Prostate gland (tissue), 2 donors: ENCODE results near the gene GRIN2A. TPM values are rescaled to one million over a fixed set of nuclear protein-coding genes. Genes with fewer than 3 reads are reported as not detected.
"Not testable (repeated sequence)": the region's sequence is repeated elsewhere in the genome, so short reads cannot be mapped to it uniquely, and the experiment has no call there.

ENCODE experiments used
- DNase-seq: peaks from one replicate; pipeline ENCODE4 v3.0.0-alpha.2; 2019; ENCODE audit warnings: low spot score
- H3K27ac ChIP-seq, 2 donors: fragments of 200-600 bp; sonication (generic); 2 replicates each; pipeline ENCODE4 v1.5.1; 2017 to 2019
- H3K27me3 ChIP-seq: fragments of 200-600 bp; sonication (generic); replicated peaks from 2 replicates; pipeline ENCODE4 v1.5.1; 2019; ENCODE audit not compliant: insufficient read depth
- H3K36me3 ChIP-seq, 2 donors: fragments of 200-600 bp; sonication (generic); 1 replicate in 1 of 2; 2 replicates in 1 of 2; pipeline versions ENCODE4 v1.5.1 to v1.8.1; 2017 to 2019
- H3K4me1 ChIP-seq: fragments of 200-600 bp; sonication (generic); replicated peaks from 2 replicates; pipeline ENCODE4 v1.5.1; 2019
- H3K4me3 ChIP-seq, 2 donors: fragments of 200-600 bp; sonication (generic); 2 replicates each; pipeline ENCODE4 v1.5.1; 2017 to 2019
- H3K9me3 ChIP-seq: fragments of 200-600 bp; sonication (generic); 2 replicates; pipeline ENCODE4 v1.5.1; 2017
- CTCF ChIP-seq, 4 experiments: fragments of 200-600 bp in 2 of 4; fragments of 450-650 bp in 2 of 4; sonication (generic) in 2 of 4; IDR thresholded peaks; 1 replicate in 3 of 4; 2 replicates in 1 of 4; pipeline ENCODE4 v1.5.1; 2016 to 2019; ENCODE audit warnings: antibody characterized with exemption in 4 of 4, mild to moderate bottlenecking in 2 of 4, moderate library complexity in 2 of 4
- POLR2A ChIP-seq: fragments of 450-650 bp; IDR thresholded peaks from one replicate; pipeline ENCODE4 v1.6.1; 2016; ENCODE audit warnings: antibody characterized with exemption, mild to moderate bottlenecking
- POLR2AphosphoS5 ChIP-seq: sonication (generic); formaldehyde crosslinking; IDR thresholded peaks from one replicate; pipeline ENCODE4 v1.6.1; 2017; ENCODE audit warnings: antibody characterized with exemption
- WGBS: methylation state at CpG from one replicate; pipeline ENCODE4 v1.1.5; 2018; 5-methylcytosine and 5-hydroxymethylcytosine counted together
- intact Hi-C: fragments of 100-400 bp; cut with DNase I; formaldehyde crosslinking; loops from one replicate; pipeline ENCODE4 v1.14.2; 2022
- total RNA-seq, 2 donors: library from RNA; depleted of rRNA; stranded (reverse); fragments of >200 nt; gene quantifications; one replicate each; pipeline ENCODE4 v1.1.0, GENCODE V29; 2016

Gene GRIN2A
- total RNA-seq, 2 donors from 2014 or later = 0.23 to 11.4 TPM

- intact Hi-C loops = no loop called here
- WGBS = 13% methylated on average over 9 of the region's 9 CpGs
- Histone ChIP-seq H3K4me1 (no peaks in the 10 kb centered on the region), H3K27me3 (no peaks in the 10 kb centered on the region), H3K4me3 (no peak overlapping the region), H3K36me3 (no peaks in the 10 kb centered on the region), H3K9me3 (no peaks in the 10 kb centered on the region), H3K27ac (no peak overlapping the region)
- TF ChIP-seq POLR2A (no peak), POLR2AphosphoS5 (no peak), CTCF (IDR thresholded peaks at IDR 0.05) (no peak)
- no peak for DNase-seq
Observed at GRCh38 chr16:9885467-9885866, 296.8 kb downstream of the GRIN2A start.

GRCh38 chr16:9875981-9876380 lies 306.2 kb downstream of the GRIN2A start:
- H3K36me3 ChIP-seq, H3K4me1 ChIP-seq, intact Hi-C loops, H3K4me3 ChIP-seq, H3K27ac ChIP-seq, H3K27me3 ChIP-seq, DNase-seq, H3K9me3 ChIP-seq: not testable (repeated sequence)
- WGBS = 38% methylated on average over 3 of the region's 3 CpGs

GRCh38 chr16:9874219-9874618 lies 308.0 kb downstream of the GRIN2A start:
- Histone ChIP-seq H3K4me1 (no peaks in the 10 kb centered on the region), H3K27ac (no peak overlapping the region), H3K27me3 (no peaks in the 10 kb centered on the region), H3K9me3 (no peaks in the 10 kb centered on the region), H3K4me3 (no peak overlapping the region), H3K36me3 (no peaks in the 10 kb centered on the region)
- no peak for TF ChIP-seq POLR2AphosphoS5
- no peak for TF ChIP-seq POLR2A
- no peak for TF ChIP-seq CTCF (IDR thresholded peaks at IDR 0.05)
- WGBS = 48% methylated on average over 7 of the region's 7 CpGs
- DNase-seq = no peak
- intact Hi-C loops = no loop called here

- no peaks in the 10 kb centered on the region for H3K36me3 ChIP-seq
- TF ChIP-seq POLR2AphosphoS5 (no peak), POLR2A (no peak), CTCF (IDR thresholded peaks at IDR 0.05) (no peak)
- H3K27me3 ChIP-seq = no peaks in the 10 kb centered on the region
- DNase-seq = no peak
- H3K27ac ChIP-seq = no peak overlapping the region
- no peak overlapping the region for H3K4me3 ChIP-seq
- intact Hi-C loops = no loop called here
- no peaks in the 10 kb centered on the region for H3K9me3 ChIP-seq
- no peaks in the 10 kb centered on the region for H3K4me1 ChIP-seq
- WGBS = 72% methylated on average over 2 of the region's 2 CpGs
Observed at GRCh38 chr16:9870962-9871361, 311.3 kb downstream of the GRIN2A start.

GRCh38 chr16:9869776-9870175 lies 312.5 kb downstream of the GRIN2A start:
- 72% methylated on average over 3 of the region's 3 CpGs for WGBS
- no peak for DNase-seq
- H3K4me1 ChIP-seq = no peaks in the 10 kb centered on the region
- TF ChIP-seq CTCF (IDR thresholded peaks at IDR 0.05) (no peak), POLR2AphosphoS5 (no peak), POLR2A (no peak)
- no peaks in the 10 kb centered on the region for H3K36me3 ChIP-seq
- no peak overlapping the region for H3K4me3 ChIP-seq
- no peak overlapping the region for H3K27ac ChIP-seq
- intact Hi-C loops = loop anchor here (5.0 kb wide), 1 partner anchor 138 kb away; no protein-coding TSS in a partner anchor
- no peaks in the 10 kb centered on the region for H3K27me3 ChIP-seq
- no peaks in the 10 kb centered on the region for H3K9me3 ChIP-seq
